A549 (cell line): ENCODE results near the gene SELPLG. TPM values are rescaled to one million over a fixed set of nuclear protein-coding genes. Genes with fewer than 3 reads are reported as not detected.
"Not testable (repeated sequence)": the region's sequence is repeated elsewhere in the genome, so short reads cannot be mapped to it uniquely, and the experiment has no call there.

Experiments used
- ATAC-seq, 2 experiments: fragments of 200-7000 bp in 1 of 2; fragments of >200 bp in 1 of 2; cut with Nextera tagmentation in 1 of 2; cut with Tn5 transposase in 1 of 2; 3 replicates each; pipeline versions ENCODE4 v1.8.0 to v1.9.1; 2018 to 2020; ENCODE audit warnings: mild to moderate bottlenecking in 1 of 2, moderate library complexity in 1 of 2
- CTCF ChIA-PET: fragments of 300-600 bp; sonication (Branson Sonifier 250); formaldehyde crosslinking; extraction: SDS; loops from one replicate; lab custom pipeline; 2021; ENCODE audit warnings: antibody characterized with exemption, inconsistent platforms; lab: Yijun Ruan, JAX
- POLR2A ChIA-PET: fragments of 350-600 bp; formaldehyde crosslinking; extraction: SDS; loops from one replicate; lab custom pipeline; 2021; ENCODE audit warnings: antibody characterized with exemption, inconsistent platforms; lab: Yijun Ruan, JAX
- DNase-seq, 2 experiments: peaks; one replicate each; pipeline versions ENCODE4 v3.0.0 to v3.0.0-alpha.2; 2011 to 2016; ENCODE audit warnings: low read depth in 1 of 2, low spot score in 1 of 2
- FAIRE-seq: peaks from 2 replicates; lab custom pipeline; 2011; peaks lifted over from hg19 to GRCh38; lab: Jason Lieb, UNC
- H3K27ac ChIP-seq, 2 experiments: fragments of >200 bp; sonication (Bioruptor Twin); formaldehyde crosslinking; 3 replicates each; pipeline ENCODE4 v1.5.1; 2016 to 2017
- H3K4me1 ChIP-seq: fragments of >200 bp; sonication (Bioruptor Twin); formaldehyde crosslinking; 3 replicates; pipeline ENCODE4 v1.6.1; 2016
- H3K4me2 ChIP-seq: fragments of >200 bp; sonication (Bioruptor Twin); formaldehyde crosslinking; 3 replicates; pipeline ENCODE4 v1.6.1; 2016
- H3K4me3 ChIP-seq: fragments of >200 bp; sonication (Bioruptor Twin); formaldehyde crosslinking; 3 replicates; pipeline ENCODE4 v1.5.1; 2016
- H3K9me3 ChIP-seq: fragments of >200 bp; sonication (Bioruptor Twin); formaldehyde crosslinking; 3 replicates; pipeline ENCODE4 v1.6.1; 2016
- CBX8 ChIP-seq: fragments of 200-600 bp; sonication (generic); IDR thresholded peaks from 2 replicates; pipeline ENCODE4 v1.6.1; 2016
- CEBPB ChIP-seq, 2 experiments: fragments of >200 bp in 1 of 2; sonication (Bioruptor Twin) in 1 of 2; formaldehyde crosslinking in 1 of 2; IDR thresholded peaks; 2 replicates each; pipeline ENCODE4 v1.6.1; 2012 to 2016
- CHD2 ChIP-seq: fragments of 150-350 bp; IDR thresholded peaks from 2 replicates; pipeline ENCODE4 v1.6.1; 2014; ENCODE audit warnings: low read length; ENCODE audit not compliant: partially characterized antibody
- EHMT2 ChIP-seq: fragments of 200-600 bp; sonication (generic); IDR thresholded peaks from 2 replicates; pipeline ENCODE4 v1.6.1; 2016; ENCODE audit warnings: antibody characterized with exemption, low read depth, mild to moderate bottlenecking, moderate library complexity
- EP300 ChIP-seq, 2 experiments: fragments of >200 bp; sonication (Bioruptor Twin); formaldehyde crosslinking; IDR thresholded peaks; 2 replicates in 1 of 2; 3 replicates in 1 of 2; pipeline ENCODE4 v1.6.1; 2016 to 2017
- FOSB ChIP-seq: fragments of 250-450 bp; sonication (Bioruptor Pico); IDR thresholded peaks from 2 replicates; pipeline ENCODE4 v1.5.0; 2020; ENCODE audit warnings: mild to moderate bottlenecking, moderate library complexity
- FOSL2 ChIP-seq, 2 experiments: fragments of 450-650 bp in 1 of 2; fragments of >200 bp in 1 of 2; sonication (Bioruptor Twin) in 1 of 2; formaldehyde crosslinking; IDR thresholded peaks; 2 replicates each; pipeline versions ENCODE4 v1.5.0 to v1.6.1; 2016 to 2020; ENCODE audit warnings: mild to moderate bottlenecking in 1 of 2, moderate library complexity in 1 of 2
- FOXS1 ChIP-seq: fragments of 250-450 bp; sonication (Bioruptor Pico); IDR thresholded peaks from 2 replicates; pipeline ENCODE4 v1.5.0; 2020; ENCODE audit warnings: mild to moderate bottlenecking, moderate library complexity
- HOXA7 ChIP-seq: fragments of 250-450 bp; sonication (Bioruptor Pico); IDR thresholded peaks from 2 replicates; pipeline ENCODE4 v1.5.0; 2020; ENCODE audit warnings: mild to moderate bottlenecking, moderate library complexity
- JUN ChIP-seq, 2 experiments: fragments of >200 bp; sonication (Bioruptor Twin); formaldehyde crosslinking; IDR thresholded peaks; 2 replicates in 1 of 2; 3 replicates in 1 of 2; pipeline ENCODE4 v1.6.1; 2016 to 2017
- JUNB ChIP-seq: fragments of >200 bp; sonication (Bioruptor Twin); formaldehyde crosslinking; IDR thresholded peaks from 2 replicates; pipeline ENCODE4 v1.6.1; 2016
- MAZ ChIP-seq: fragments of 150-350 bp; IDR thresholded peaks from 2 replicates; pipeline ENCODE4 v1.6.1; 2014; ENCODE audit warnings: antibody characterized with exemption, low read depth, low read length, borderline replicate concordance
- NR3C1 ChIP-seq: fragments of >200 bp; sonication (Bioruptor Twin); formaldehyde crosslinking; IDR thresholded peaks from 3 replicates; pipeline ENCODE4 v1.6.1; 2017
- PHF8 ChIP-seq: fragments of 200-600 bp; sonication (generic); IDR thresholded peaks from 2 replicates; pipeline ENCODE4 v1.6.1; 2016; ENCODE audit warnings: low read depth, mild to moderate bottlenecking, antibody characterized with exemption, moderate library complexity, borderline replicate concordance
- POLR2AphosphoS2 ChIP-seq: conservative IDR thresholded peaks from 2 replicates; pipeline ENCODE4 v1.6.1; 2012; ENCODE audit warnings: low read length, improper control_type of control experiment, inconsistent platforms
- RARB ChIP-seq: fragments of 250-450 bp; sonication (Bioruptor Pico); IDR thresholded peaks from 2 replicates; pipeline ENCODE4 v1.8.0; 2021; ENCODE audit warnings: mild to moderate bottlenecking, moderate library complexity
- REST ChIP-seq: fragments of 200-600 bp; sonication (generic); IDR thresholded peaks from 2 replicates; pipeline ENCODE4 v1.6.1; 2016; ENCODE audit warnings: antibody characterized with exemption, mild to moderate bottlenecking, moderate library complexity
- RNF2 ChIP-seq: fragments of 200-600 bp; sonication (generic); IDR thresholded peaks from 2 replicates; pipeline ENCODE4 v1.6.1; 2016; ENCODE audit warnings: low read depth, mild to moderate bottlenecking, antibody characterized with exemption, moderate library complexity, borderline replicate concordance
- SMC3 ChIP-seq: fragments of >200 bp; sonication (Bioruptor Twin); formaldehyde crosslinking; IDR thresholded peaks from 3 replicates; pipeline ENCODE4 v1.6.1; 2018; ENCODE audit warnings: inconsistent platforms
- SREBF2 ChIP-seq: fragments of 450-650 bp; IDR thresholded peaks from 2 replicates; pipeline ENCODE4 v1.6.1; 2014; ENCODE audit warnings: mild to moderate bottlenecking, moderate library complexity
- TFCP2L1 ChIP-seq: fragments of 250-450 bp; sonication (Bioruptor Pico); IDR thresholded peaks from 2 replicates; pipeline ENCODE4 v1.5.0; 2021; ENCODE audit warnings: mild to moderate bottlenecking
- TP53 ChIP-seq: fragments of 250-450 bp; sonication (Bioruptor Pico); IDR thresholded peaks from 2 replicates; pipeline ENCODE4 v1.5.0; 2021; ENCODE audit warnings: mild to moderate bottlenecking, moderate library complexity
- ZC3H11A ChIP-seq: fragments of 450-650 bp; IDR thresholded peaks from 2 replicates; pipeline ENCODE4 v1.6.1; 2014; ENCODE audit warnings: antibody characterized with exemption, mild to moderate bottlenecking
- WGBS: methylation state at CpG from one replicate; pipeline ENCODE4 v1.1.6; 2017; ENCODE audit errors: missing lambda C conversion rate; 5-methylcytosine and 5-hydroxymethylcytosine counted together
- polyA plus RNA-seq, 4 experiments: library from polyadenylated mRNA; depleted of rRNA in 3 of 4; stranded (reverse); fragments of >200 nt; fragmentation: RNase III in 1 of 4; extraction: RNeasy Plus Mini Kit Qiagen cat#74134 plus additional on column Dnase treatment in 1 of 4; gene quantifications; 2 replicates in 3 of 4; 3 replicates in 1 of 4; pipeline ENCODE4 v1.2.3, GENCODE V29; 2011 to 2017

The SELPLG gene
- polyA plus RNA-seq, 2 of the 4 experiments (the other 2 are of a cell fraction), result 0.17 to 0.67 TPM

GRCh38 chr12:108592033-108592909 lies 41.4 kb downstream of the SELPLG start:
- Histone ChIP-seq H3K4me3 (no peak overlapping the region), H3K9me3 (no peaks in the 10 kb centered on the region), H3K4me1 (no peaks in the 10 kb centered on the region), H3K27ac (no peak overlapping the region), H3K4me2 (no peak overlapping the region)
- TF ChIP-seq TP53 (CRISPR knock-in tag) (no peak), HOXA7 (no peak), EHMT2 (no peak), FOXS1 (CRISPR knock-in tag) (no peak), POLR2AphosphoS2 (no peak), SMC3 (no peak), RNF2 (no peak), FOSL2 (IDR thresholded peaks at IDR 0.05) (no peak), FOSL2 (CRISPR knock-in tag; IDR thresholded peaks at IDR 0.05) (no peak), FOSB (CRISPR knock-in tag) (no peak), CEBPB (IDR thresholded peaks at IDR 0.05) (no peak), RARB (CRISPR knock-in tag) (no peak), ZC3H11A (no peak)
- WGBS, result 84% methylated on average over 25 of the region's 25 CpGs
- ATAC-seq, result no peak
- ChIA-PET POLR2A (no interaction called here), CTCF (interaction anchor here (1.1 to 17.9 kb wide), 3 partner anchors 16 to 27 kb away, joined by 4 to 166 read pairs (median 5); no protein-coding TSS in a partner anchor)
- no peak for DNase-seq
- no peak for FAIRE-seq

- H3K4me3 ChIP-seq, result no peak overlapping the region
- no peak for TF ChIP-seq NR3C1
- TF ChIP-seq CBX8, result no peak
- no peak for TF ChIP-seq SREBF2
- TF ChIP-seq JUNB, result no peak
- TF ChIP-seq ZC3H11A, result no peak
- TF ChIP-seq PHF8, result no peak
- TF ChIP-seq JUN (IDR thresholded peaks at IDR 0.05), result no peak
- TF ChIP-seq CHD2, result no peak
- TF ChIP-seq EP300 (IDR thresholded peaks at IDR 0.05), result no peak
- no peak for TF ChIP-seq REST
- no peak for TF ChIP-seq TFCP2L1 (CRISPR knock-in tag)
- no peak for TF ChIP-seq TP53 (CRISPR knock-in tag)
- no peak for TF ChIP-seq RNF2
- TF ChIP-seq CEBPB (IDR thresholded peaks at IDR 0.05), result no peak
- no peak for TF ChIP-seq MAZ
- ATAC-seq (no peak), DNase-seq (no peak), FAIRE-seq (no peak)
- H3K4me1 ChIP-seq, result no peaks in the 10 kb centered on the region
- WGBS, result 73% methylated on average over 22 of the region's 22 CpGs
- no peak overlapping the region for H3K4me2 ChIP-seq
- no peak overlapping the region for H3K27ac ChIP-seq
- ChIA-PET POLR2A (no interaction called here), CTCF (interaction anchor here (1.5 kb wide), 1 partner anchor 27 kb away, joined by 5 read pairs; no protein-coding TSS in a partner anchor)
- H3K9me3 ChIP-seq, result no peaks in the 10 kb centered on the region
Observed at GRCh38 chr12:108591267-108591980, 42.3 kb downstream of the SELPLG start.

- ATAC-seq, H3K4me3 ChIP-seq, H3K9me3 ChIP-seq, H3K27ac ChIP-seq, DNase-seq, POLR2A ChIA-PET, H3K4me1 ChIP-seq, H3K4me2 ChIP-seq, FAIRE-seq, CTCF ChIA-PET: not testable (repeated sequence)
- 86% methylated on average over 9 of the region's 9 CpGs for WGBS
Observed at GRCh38 chr12:108590463-108590862, 43.2 kb downstream of the SELPLG start.
